T47D (cell line): ENCODE results near the gene HIF1A.
"Not testable (repeated sequence)": the region's sequence is repeated elsewhere in the genome, so short reads cannot be mapped to it uniquely, and the experiment has no call there.

Source experiments
- DNase-seq, 2 experiments: peaks; one replicate each; pipeline versions ENCODE4 v3.0.0 to v3.0.0-alpha.2; 2011 to 2012; ENCODE audit warnings: low read depth in 1 of 2, low spot score in 1 of 2
- JUND ChIP-seq: IDR thresholded peaks from 2 replicates; pipeline ENCODE4 v1.6.1; 2012; ENCODE audit warnings: low read depth
- in situ Hi-C: cut with HindIII; loops from 2 replicates; pipeline ENCODE4 v1.10.0; 2016; ENCODE audit warnings: low sequenced_read_pairs, low pct_unique_long_range_greater_than_20kb

The HIF1A gene

DNA sequence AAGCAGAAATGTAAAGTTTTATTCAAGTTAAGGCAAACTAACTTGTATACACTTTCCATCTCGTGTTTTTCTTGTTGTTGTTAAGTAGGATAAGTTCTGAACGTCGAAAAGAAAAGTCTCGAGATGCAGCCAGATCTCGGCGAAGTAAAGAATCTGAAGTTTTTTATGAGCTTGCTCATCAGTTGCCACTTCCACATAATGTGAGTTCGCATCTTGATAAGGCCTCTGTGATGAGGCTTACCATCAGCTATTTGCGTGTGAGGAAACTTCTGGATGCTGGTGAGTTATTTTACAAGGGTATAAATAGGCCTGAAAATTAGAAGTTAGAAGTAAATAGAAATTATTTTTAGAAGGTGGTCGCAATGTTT lies 25.0 kb downstream of the HIF1A start:
- no peak for DNase-seq
- TF ChIP-seq JUND: no peak
- in situ Hi-C loops: no loop called here

DNA sequence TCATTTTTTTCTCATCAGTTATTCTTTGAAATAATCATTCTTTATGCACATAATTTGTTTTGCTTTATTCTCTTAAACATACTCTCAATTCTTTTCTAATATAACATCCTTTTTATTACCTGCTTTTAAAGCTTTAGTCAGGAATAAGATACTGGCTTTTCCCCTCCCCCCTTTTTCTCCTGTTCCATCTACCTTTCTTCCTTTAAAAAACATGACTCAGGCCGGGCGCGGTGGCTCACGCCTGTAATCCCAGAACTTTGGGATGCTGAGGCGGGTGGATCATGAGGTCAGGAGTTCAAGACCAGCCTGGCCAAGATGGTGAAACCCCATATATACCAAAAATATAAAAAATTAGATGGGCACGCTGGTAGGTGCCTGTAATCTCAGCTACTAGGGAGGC lies 25.4 kb downstream of the HIF1A start:
- TF ChIP-seq JUND: no peak
- no peak for DNase-seq
- in situ Hi-C loops: no loop called here

DNA sequence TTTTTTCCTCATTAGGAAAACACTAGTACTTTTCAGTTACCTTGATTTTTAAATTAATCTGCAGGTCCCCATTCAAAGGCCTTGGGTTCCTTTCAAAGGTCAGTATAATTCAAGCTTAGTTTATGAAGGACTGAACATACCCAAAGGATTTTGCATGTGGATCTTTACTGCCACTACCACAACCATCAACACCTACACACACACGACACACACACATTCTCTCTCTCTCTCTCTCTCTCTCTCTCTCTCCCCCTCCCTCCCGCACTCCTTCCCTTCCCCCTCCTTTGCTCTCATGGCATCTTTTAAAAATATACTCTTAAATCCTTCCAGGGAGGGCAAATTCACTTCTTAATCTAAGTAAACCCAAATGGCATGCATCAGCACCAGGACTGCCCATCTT lies 28.8 kb downstream of the HIF1A start:
- in situ Hi-C loops: no loop called here
- DNase-seq: no peak
- TF ChIP-seq JUND: no peak

DNA sequence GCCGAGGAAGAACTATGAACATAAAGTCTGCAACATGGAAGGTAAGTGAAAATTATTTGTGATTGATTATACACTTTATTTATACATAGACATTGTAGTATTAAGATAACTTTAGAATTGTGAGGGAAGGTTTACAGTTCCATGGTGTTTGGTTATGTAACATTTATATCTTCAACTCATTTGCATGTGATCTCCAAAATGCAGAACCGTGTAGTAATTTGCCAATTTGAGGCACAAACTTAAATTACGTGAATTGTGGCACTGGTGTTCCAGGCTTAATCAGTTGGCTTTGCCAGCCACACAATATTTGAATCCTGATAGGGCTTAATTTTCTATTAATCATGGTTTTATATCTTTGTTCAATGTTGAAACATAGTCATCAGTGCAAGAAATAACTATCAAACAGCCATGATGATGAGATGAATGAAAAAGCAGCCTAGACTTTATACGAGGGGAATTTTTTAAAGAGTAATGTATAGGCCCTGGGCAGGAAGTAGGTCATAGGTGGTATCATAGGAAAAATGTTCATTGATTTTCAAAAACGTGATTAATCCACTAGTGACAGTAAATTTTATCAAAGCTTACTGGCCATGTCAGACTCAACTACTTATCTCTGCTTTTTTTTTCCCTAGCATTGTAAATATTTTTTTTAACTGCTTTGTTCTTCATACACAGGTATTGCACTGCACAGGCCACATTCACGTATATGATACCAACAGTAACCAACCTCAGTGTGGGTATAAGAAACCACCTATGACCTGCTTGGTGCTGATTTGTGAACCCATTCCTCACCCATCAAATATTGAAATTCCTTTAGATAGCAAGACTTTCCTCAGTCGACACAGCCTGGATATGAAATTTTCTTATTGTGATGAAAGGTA lies 31.7 kb downstream of the HIF1A start:
- in situ Hi-C loops: no loop called here
- no peak for TF ChIP-seq JUND
- no peak for DNase-seq

DNA sequence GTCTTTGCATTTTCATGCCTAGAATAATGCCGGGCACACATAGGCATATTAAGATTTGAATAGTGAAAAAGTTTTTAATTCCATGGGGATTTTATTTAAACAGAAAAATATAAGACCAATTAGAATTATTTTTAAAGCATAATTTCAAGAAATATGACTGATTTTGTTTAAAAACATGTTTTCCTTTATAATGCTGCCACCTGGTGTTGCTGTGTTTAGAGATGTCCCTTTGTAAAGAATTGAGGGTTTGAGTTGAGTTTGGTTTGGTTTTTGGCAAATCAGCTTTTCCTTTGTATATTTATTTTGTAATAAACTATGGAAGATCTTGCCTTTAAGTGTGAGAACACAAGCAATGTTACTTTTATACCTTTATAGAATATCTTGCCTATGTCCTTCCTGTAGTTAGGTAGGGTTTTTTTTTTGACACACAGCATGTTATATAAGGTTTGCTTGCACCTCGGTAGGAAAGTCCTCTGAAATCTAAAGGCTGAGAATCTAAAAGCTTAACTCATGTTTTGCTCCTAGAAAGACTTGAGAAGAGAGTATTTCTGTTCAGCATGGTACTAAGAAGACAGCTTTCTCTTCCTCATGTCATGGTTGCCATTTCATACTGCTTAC lies 35.6 kb downstream of the HIF1A start:
- in situ Hi-C loops: no loop called here
- no peak for TF ChIP-seq JUND
- DNase-seq: no peak

DNA sequence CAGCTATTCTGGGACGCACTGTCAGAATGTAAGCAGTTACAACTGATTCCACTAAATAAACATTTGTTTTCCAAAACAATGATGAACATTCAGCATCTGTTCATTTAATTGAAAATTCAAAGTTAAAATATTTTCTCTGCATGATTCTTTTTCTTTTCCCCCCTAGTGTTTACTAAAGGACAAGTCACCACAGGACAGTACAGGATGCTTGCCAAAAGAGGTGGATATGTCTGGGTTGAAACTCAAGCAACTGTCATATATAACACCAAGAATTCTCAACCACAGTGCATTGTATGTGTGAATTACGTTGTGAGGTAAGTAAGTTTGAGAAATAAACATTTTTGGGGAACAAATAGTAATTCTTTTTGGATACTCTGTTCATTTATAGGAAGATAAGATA lies 38.7 kb downstream of the HIF1A start:
- in situ Hi-C loops: no loop called here
- no peak for TF ChIP-seq JUND
- no peak for DNase-seq

DNA sequence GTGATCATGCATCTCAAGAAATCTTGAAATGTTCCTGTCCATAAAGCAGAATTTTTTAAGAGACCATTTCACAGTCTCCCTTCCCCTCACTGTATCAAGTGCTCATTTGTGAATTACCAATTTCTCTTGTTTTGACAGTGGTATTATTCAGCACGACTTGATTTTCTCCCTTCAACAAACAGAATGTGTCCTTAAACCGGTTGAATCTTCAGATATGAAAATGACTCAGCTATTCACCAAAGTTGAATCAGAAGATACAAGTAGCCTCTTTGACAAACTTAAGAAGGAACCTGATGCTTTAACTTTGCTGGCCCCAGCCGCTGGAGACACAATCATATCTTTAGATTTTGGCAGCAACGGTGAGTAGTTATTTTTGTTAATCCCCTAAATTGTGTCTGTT lies 41.4 kb downstream of the HIF1A start:
- no peak for TF ChIP-seq JUND
- in situ Hi-C loops: no loop called here
- DNase-seq: no peak

DNA sequence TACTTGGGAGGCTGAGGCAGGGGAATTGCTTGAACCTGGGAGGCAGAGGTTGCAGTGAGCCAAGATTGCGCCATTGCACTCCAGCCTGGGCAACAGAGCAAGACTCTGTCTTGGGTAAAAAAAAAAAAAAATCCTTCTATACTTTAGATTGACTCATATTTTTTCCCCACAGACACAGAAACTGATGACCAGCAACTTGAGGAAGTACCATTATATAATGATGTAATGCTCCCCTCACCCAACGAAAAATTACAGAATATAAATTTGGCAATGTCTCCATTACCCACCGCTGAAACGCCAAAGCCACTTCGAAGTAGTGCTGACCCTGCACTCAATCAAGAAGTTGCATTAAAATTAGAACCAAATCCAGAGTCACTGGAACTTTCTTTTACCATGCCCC lies 42.6 kb downstream of the HIF1A start:
- TF ChIP-seq JUND: no peak
- DNase-seq: no peak
- in situ Hi-C loops: no loop called here

DNA sequence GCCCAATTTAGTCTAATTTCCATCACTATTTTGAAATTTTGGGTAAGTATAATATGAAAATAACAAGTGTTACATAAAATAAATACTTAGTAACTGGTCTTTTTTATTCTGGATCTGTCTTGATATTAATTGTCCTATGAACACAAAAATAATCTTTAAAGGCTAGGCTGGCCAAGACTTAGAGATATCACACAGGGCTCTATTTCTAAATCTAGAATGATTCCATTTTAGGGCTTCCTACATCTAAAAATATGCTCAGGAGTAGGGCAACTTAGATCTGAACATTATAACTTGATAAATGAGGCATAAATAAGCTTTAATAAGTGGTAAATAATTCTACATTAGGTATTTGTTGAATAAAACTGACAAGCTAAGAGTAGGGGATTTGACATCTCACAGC lies 43.8 kb downstream of the HIF1A start:
- no peak for DNase-seq
- in situ Hi-C loops: no loop called here
- no peak for TF ChIP-seq JUND

DNA sequence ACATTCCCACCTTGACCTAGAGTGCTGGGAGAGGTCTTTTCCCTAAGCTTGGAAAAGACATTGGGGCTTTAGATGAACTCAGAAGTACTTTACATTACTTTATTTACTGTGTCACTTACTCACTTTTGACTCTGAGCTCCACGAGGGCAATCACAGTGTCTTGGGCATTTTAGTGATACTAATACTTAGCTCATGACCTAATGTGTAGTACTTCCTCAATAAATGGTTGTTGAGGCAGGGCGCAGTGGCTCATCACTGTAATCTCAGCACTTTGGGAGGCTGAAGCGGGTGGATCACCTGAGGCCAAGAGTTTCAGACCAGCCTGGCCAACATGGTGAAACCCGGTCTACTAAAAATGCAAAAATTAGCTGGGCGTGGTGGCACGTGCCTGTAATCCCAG lies 47.1 kb downstream of the HIF1A start:
- in situ Hi-C loops: no loop called here
- no peak for DNase-seq
- TF ChIP-seq JUND: no peak

DNA sequence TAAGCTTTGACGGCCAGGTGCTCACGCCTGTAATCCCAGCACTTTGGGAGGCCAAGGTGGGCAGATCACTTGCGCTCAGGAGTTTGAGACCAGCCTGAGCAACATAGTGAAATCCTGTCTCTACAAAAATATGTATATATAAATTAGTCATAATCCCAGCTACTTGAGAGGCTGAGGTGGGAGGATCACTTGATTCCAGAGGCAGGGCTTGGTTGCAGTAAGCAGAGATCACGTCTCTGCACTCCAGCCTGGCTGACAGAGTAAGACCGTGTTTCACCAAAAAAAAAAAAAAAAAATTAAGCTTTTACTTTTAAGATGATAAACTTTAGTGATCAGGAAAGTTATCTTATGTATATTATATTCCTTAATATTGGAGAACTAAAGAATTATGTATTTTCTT lies 48.9 kb downstream of the HIF1A start:
- in situ Hi-C loops: no loop called here
- DNase-seq: no peak
- no peak for TF ChIP-seq JUND

DNA sequence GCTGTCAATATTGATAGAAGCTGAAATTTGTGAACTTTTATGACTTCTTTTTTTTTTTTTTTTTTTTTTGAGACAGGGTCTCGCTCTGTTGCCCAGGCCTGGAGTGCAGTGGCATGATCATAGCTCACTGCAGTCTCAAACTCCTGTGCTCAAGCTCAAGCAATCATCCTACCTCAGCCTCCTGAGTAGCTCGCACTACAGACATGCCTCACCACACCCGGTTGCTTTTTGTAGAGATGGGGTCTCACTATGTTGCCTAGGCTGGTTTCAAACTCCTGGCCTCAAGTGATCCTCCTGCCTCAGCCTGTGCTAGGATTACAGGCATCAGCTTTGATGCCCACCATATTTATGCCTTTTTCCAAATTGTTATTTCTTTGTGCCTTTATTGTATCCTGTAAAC lies 51.0 kb downstream of the HIF1A start:
- in situ Hi-C loops, DNase-seq: not testable (repeated sequence)

DNA sequence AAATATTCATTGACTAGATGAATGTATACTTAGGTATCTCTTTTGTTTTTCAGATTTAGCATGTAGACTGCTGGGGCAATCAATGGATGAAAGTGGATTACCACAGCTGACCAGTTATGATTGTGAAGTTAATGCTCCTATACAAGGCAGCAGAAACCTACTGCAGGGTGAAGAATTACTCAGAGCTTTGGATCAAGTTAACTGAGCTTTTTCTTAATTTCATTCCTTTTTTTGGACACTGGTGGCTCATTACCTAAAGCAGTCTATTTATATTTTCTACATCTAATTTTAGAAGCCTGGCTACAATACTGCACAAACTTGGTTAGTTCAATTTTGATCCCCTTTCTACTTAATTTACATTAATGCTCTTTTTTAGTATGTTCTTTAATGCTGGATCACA lies 51.6 kb downstream of the HIF1A start:
- no peak for DNase-seq
- in situ Hi-C loops: no loop called here
- TF ChIP-seq JUND: no peak

DNA sequence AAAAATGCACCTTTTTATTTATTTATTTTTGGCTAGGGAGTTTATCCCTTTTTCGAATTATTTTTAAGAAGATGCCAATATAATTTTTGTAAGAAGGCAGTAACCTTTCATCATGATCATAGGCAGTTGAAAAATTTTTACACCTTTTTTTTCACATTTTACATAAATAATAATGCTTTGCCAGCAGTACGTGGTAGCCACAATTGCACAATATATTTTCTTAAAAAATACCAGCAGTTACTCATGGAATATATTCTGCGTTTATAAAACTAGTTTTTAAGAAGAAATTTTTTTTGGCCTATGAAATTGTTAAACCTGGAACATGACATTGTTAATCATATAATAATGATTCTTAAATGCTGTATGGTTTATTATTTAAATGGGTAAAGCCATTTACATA lies 52.0 kb downstream of the HIF1A start:
- no peak for TF ChIP-seq JUND
- in situ Hi-C loops: no loop called here
- no peak for DNase-seq
